HepG2 (cell line): ENCODE measurements around the gene GABRR2. TPM values are rescaled to one million over a fixed set of nuclear protein-coding genes. Genes with fewer than 3 reads are reported as not detected.
A peak's percentile ranks its signal among the peaks of the same experiment; 100 is the strongest.

Experiments
- ATAC-seq: fragments of 200-7000 bp; cut with Tn5 transposase; 3 replicates; pipeline ENCODE4 v1.9.1; 2020; ENCODE audit warnings: mild to moderate bottlenecking, moderate library complexity
- BruUV-seq: library from RNA; stranded (reverse); fragments of 400-500 nt; replicated peaks from 2 replicates; lab custom pipeline; 2021; lab: Mats Ljungman, UMichigan
- CTCF ChIA-PET: fragments of 300-600 bp; formaldehyde crosslinking; extraction: SDS; loops from one replicate; lab custom pipeline; 2021; ENCODE audit warnings: low total read pairs, inconsistent platforms, low intra/inter-chr PET ratio; lab: Yijun Ruan, JAX
- POLR2A ChIA-PET: fragments of 350-600 bp; sonication (Branson Sonifier 250); formaldehyde crosslinking; loops from one replicate; lab custom pipeline; 2020; ENCODE audit warnings: antibody characterized with exemption, inconsistent platforms; lab: Yijun Ruan, JAX
- DNase-seq: peaks from one replicate; pipeline ENCODE4 v3.0.0-alpha.2; 2015; ENCODE audit warnings: low spot score
- FAIRE-seq: peaks from 3 replicates; lab custom pipeline; 2011; peaks lifted over from hg19 to GRCh38; lab: Jason Lieb, UNC
- H2AFZ ChIP-seq: one replicate; pipeline ENCODE4 v1.6.1; 2011; ENCODE audit warnings: low read length, inconsistent platforms
- H3K27ac ChIP-seq: fragments of 300-600 bp; 3 replicates; pipeline ENCODE4 v1.8.0; 2011; ENCODE audit warnings: mixed run types, mild to moderate bottlenecking, mixed read lengths, low read length, inconsistent platforms; ENCODE audit not compliant: insufficient read depth; ENCODE audit errors: extremely low read length
- H3K27me3 ChIP-seq, 2 experiments: fragments of 200-600 bp in 1 of 2; 2 replicates in 1 of 2; 3 replicates in 1 of 2; pipeline versions ENCODE4 v1.6.0 to v1.8.0; 2011; ENCODE audit warnings: low read length in 2 of 2, mild to moderate bottlenecking in 2 of 2, moderate library complexity in 2 of 2, inconsistent platforms in 1 of 2; ENCODE audit not compliant: insufficient read depth in 2 of 2, control insufficient read depth in 1 of 2
- H3K36me3 ChIP-seq, 2 experiments: fragments of 200-600 bp in 1 of 2; replicated peaks in 1 of 2; 2 replicates in 1 of 2; 3 replicates in 1 of 2; pipeline versions ENCODE4 v1.5.1 to v1.8.0; 2011; ENCODE audit warnings: low read length in 2 of 2, inconsistent platforms in 1 of 2; ENCODE audit not compliant: insufficient read depth in 2 of 2, control insufficient read depth in 1 of 2
- H3K4me1 ChIP-seq: 2 replicates; pipeline ENCODE4 v1.5.1; 2012; ENCODE audit warnings: low read length, inconsistent platforms; ENCODE audit not compliant: insufficient read depth
- H3K4me2 ChIP-seq: 2 replicates; pipeline ENCODE4 v1.6.0; 2011; ENCODE audit warnings: low read depth, low read length, inconsistent platforms
- H3K4me3 ChIP-seq, 3 experiments: fragments of 200-600 bp in 1 of 3; sonication (generic), shearing (Covaris generic) in 1 of 3; replicated peaks in 1 of 3; 2 replicates each; pipeline ENCODE4 v1.5.1; 2011 to 2016; ENCODE audit warnings: low read length in 3 of 3, inconsistent platforms in 2 of 3, low read depth in 2 of 3, mild to moderate bottlenecking in 2 of 3, control low read depth in 1 of 3, mixed read lengths in 1 of 3; ENCODE audit not compliant: insufficient read depth in 1 of 3
- H3K79me2 ChIP-seq: one replicate; pipeline ENCODE4 v1.6.1; 2011; ENCODE audit warnings: low read length, inconsistent platforms; ENCODE audit not compliant: insufficient read depth
- H3K9ac ChIP-seq: 2 replicates; pipeline ENCODE4 v1.6.0; 2011; ENCODE audit warnings: mild to moderate bottlenecking, low read depth, low read length, inconsistent platforms; ENCODE audit not compliant: insufficient read depth
- H3K9me3 ChIP-seq: 2 replicates; pipeline ENCODE4 v1.5.1; 2012; ENCODE audit warnings: mild to moderate bottlenecking, low read length
- H4K20me1 ChIP-seq: 2 replicates; pipeline ENCODE4 v1.6.0; 2011; ENCODE audit warnings: inconsistent platforms, mild to moderate bottlenecking, low read length, moderate library complexity; ENCODE audit not compliant: insufficient read depth
- CTCF ChIP-seq: sonication (generic); formaldehyde crosslinking; IDR thresholded peaks from 2 replicates; pipeline ENCODE4 v1.5.0; 2020; ENCODE audit warnings: mild to moderate bottlenecking, missing genetic modification reagents, moderate library complexity
- DDIT3 ChIP-seq: sonication (generic); formaldehyde crosslinking; IDR thresholded peaks from 2 replicates; pipeline ENCODE4 v1.4.0; 2020; ENCODE audit warnings: mild to moderate bottlenecking, missing genetic modification reagents
- JUN ChIP-seq: sonication (generic); formaldehyde crosslinking; IDR thresholded peaks from 2 replicates; pipeline ENCODE4 v1.4.0; 2020; ENCODE audit warnings: mild to moderate bottlenecking, missing genetic modification reagents
- KDM1A ChIP-seq: IDR thresholded peaks from 2 replicates; pipeline ENCODE4 v1.6.1; 2016; ENCODE audit warnings: missing compliant biosample characterization
- NRL ChIP-seq: sonication (generic); formaldehyde crosslinking; IDR thresholded peaks from 2 replicates; pipeline ENCODE4 v1.5.0; 2020; ENCODE audit warnings: missing genetic modification reagents, mild to moderate bottlenecking, moderate library complexity, borderline replicate concordance
- ONECUT2 ChIP-seq: sonication (generic); formaldehyde crosslinking; IDR thresholded peaks from 2 replicates; pipeline ENCODE4 v1.4.0; 2020; ENCODE audit warnings: missing genetic modification reagents
- PCBP2 ChIP-seq: fragments of 200-400 bp; formaldehyde crosslinking; optimal IDR thresholded peaks from 2 replicates; pipeline ENCODE3; 2018; ENCODE audit warnings: low read length, low read depth; ENCODE audit not compliant: poor library complexity, severe bottlenecking
- RAD21 ChIP-seq: fragments of 450-650 bp; formaldehyde crosslinking; IDR thresholded peaks from 2 replicates; pipeline ENCODE4 v1.5.0; 2020; ENCODE audit warnings: mild to moderate bottlenecking
- SMC3 ChIP-seq: IDR thresholded peaks from 2 replicates; pipeline ENCODE4 v1.6.1; 2011; ENCODE audit warnings: low read length, improper control_type of control experiment
- STAG1 ChIP-seq: sonication (generic); formaldehyde crosslinking; IDR thresholded peaks from 2 replicates; pipeline ENCODE4 v1.4.0; 2020; ENCODE audit warnings: missing genetic modification reagents
- ZNF331 ChIP-seq: sonication (generic); formaldehyde crosslinking; IDR thresholded peaks from 2 replicates; pipeline ENCODE4 v1.4.0; 2020; ENCODE audit warnings: missing genetic modification reagents
- ZNF670 ChIP-seq: sonication (generic); formaldehyde crosslinking; IDR thresholded peaks from 2 replicates; pipeline ENCODE4 v1.8.0; 2022; ENCODE audit warnings: mild to moderate bottlenecking, missing genetic modification reagents, borderline replicate concordance
- ZNF781 ChIP-seq: sonication (generic); formaldehyde crosslinking; IDR thresholded peaks from 2 replicates; pipeline ENCODE4 v1.5.1; 2020; ENCODE audit warnings: borderline replicate concordance, mild to moderate bottlenecking, missing genetic modification reagents; ENCODE audit errors: not compliant biosample characterization
- WGBS: methylation state at CpG from one replicate; pipeline ENCODE4 v1.1.6; 2017; ENCODE audit warnings: low lambda C conversion rate; 5-methylcytosine and 5-hydroxymethylcytosine counted together
- in situ Hi-C: cut with HindIII; loops from 2 replicates; pipeline ENCODE4 v1.10.0; 2017; ENCODE audit warnings: low pct_unique_long_range_greater_than_20kb; ENCODE audit not compliant: extremely low pct_ligation_motif_present
- intact Hi-C: fragments of 100-400 bp; cut with micrococcal nuclease; formaldehyde crosslinking; loops from one replicate; pipeline ENCODE4 v1.10.0; 2022; ENCODE audit not compliant: unreplicated experiment
- polyA plus RNA-seq, 8 experiments: library from polyadenylated mRNA; depleted of rRNA in 3 of 8; stranded (reverse) in 7 of 8; unstranded in 1 of 8; fragments of >200 nt; fragmentation: Illumina TruSeq in 4 of 8; extraction: Trizol in 4 of 8; gene quantifications; 2 replicates each; pipeline versions ENCODE4 v1.2.1 to v1.2.3, GENCODE V29; 2011 to 2016; ENCODE audit warnings: low read depth in 4 of 8, missing spikeins in 1 of 8, mixed read lengths in 1 of 8; ENCODE audit not compliant: insufficient read depth in 1 of 8
- total RNA-seq, 5 experiments: library from RNA; depleted of rRNA; stranded (reverse); fragments of >200 nt; fragmentation: Illumina TruSeq; extraction: Trizol; gene quantifications; 2 replicates each; pipeline ENCODE4 v1.2.3, GENCODE V29; 2016; ENCODE audit warnings: low read depth in 1 of 5

The GABRR2 gene
- total and polyA plus RNA-seq, 2 of the 13 experiments (the other 11 are each of a cell fraction or from before 2014, with no cell fraction given) = 0.13 TPM; not detected in 1

GRCh38 chr6:89242574-89243330, 72.3 kb downstream of the GABRR2 start:
- peak; percentile 44 for DNase-seq
- H3K36me3 ChIP-seq = no peaks in the 10 kb centered on the region
- no peak overlapping the region for H3K27ac ChIP-seq
- H2AFZ ChIP-seq = no peak overlapping the region
- ChIA-PET POLR2A (interaction anchor here (0.8 kb wide), 1 partner anchor 260 kb away, joined by 4 read pairs; no protein-coding TSS in a partner anchor), CTCF (interaction anchor here (1.2 to 4.8 kb wide), 3 partner anchors 120 to 260 kb away, joined by 3 to 33 read pairs (median 32); partner anchors contain the start of gene SRSF12)
- intact Hi-C loops = loop anchor here (1.0 kb wide), 2 partner anchors 120 to 259 kb away; no protein-coding TSS in a partner anchor
- ATAC-seq = peak; percentile 75
- H3K4me2 ChIP-seq = no peak overlapping the region
- TF ChIP-seq CTCF (CRISPR knock-in tag) (peak; percentile 77), PCBP2 (no peak), DDIT3 (CRISPR knock-in tag) (no peak), ZNF331 (no peak), STAG1 (CRISPR knock-in tag) (peak; percentile 89), JUN (no peak), KDM1A (CRISPR knock-in tag) (no peak), NRL (CRISPR knock-in tag) (no peak), ZNF670 (no peak), ZNF781 (CRISPR knock-in tag) (no peak), RAD21 (CRISPR knock-in tag) (peak; percentile 68), SMC3 (peak; percentile 88), ONECUT2 (CRISPR knock-in tag) (no peak)
- 18% methylated on average over 3 of the region's 3 CpGs for WGBS
- no peak overlapping the region for H3K9ac ChIP-seq
- no peak overlapping the region for H3K4me3 ChIP-seq
- H3K9me3 ChIP-seq = no peaks in the 10 kb centered on the region
- BruUV-seq = no TSS peak
- no peaks in the 10 kb centered on the region for H3K79me2 ChIP-seq
- FAIRE-seq = peak; percentile 63
- no peaks in the 10 kb centered on the region for H3K4me1 ChIP-seq
- H3K27me3 ChIP-seq = no peaks in the 10 kb centered on the region
- in situ Hi-C loops = loop anchor here (5.0 kb wide), 2 partner anchors 120 to 260 kb away; no protein-coding TSS in a partner anchor
- H4K20me1 ChIP-seq = no peaks in the 10 kb centered on the region
